ENCODE data around the gene HBS1L.

GRCh38 chr6:135043846-135044245 is 10.8 kb downstream of the HBS1L start:
- TF ChIP-seq POLR2A (IDR thresholded peaks at IDR 0.05), result no peak
- no peak for TF ChIP-seq CTCF (IDR thresholded peaks at IDR 0.05)

Data from body of pancreas (tissue), 4 donors.